HEK293T (cell line): ENCODE measurements around the gene ADAP1.

Source experiments
- CTCF ChIA-PET: fragments of 350-600 bp; formaldehyde crosslinking; extraction: SDS; loops from one replicate; lab custom pipeline; 2021; ENCODE audit warnings: antibody characterized with exemption, inconsistent platforms; lab: Yijun Ruan, JAX
- POLR2A ChIA-PET: fragments of 350-600 bp; formaldehyde crosslinking; extraction: SDS; loops from one replicate; lab custom pipeline; 2020; ENCODE audit warnings: antibody characterized with exemption, inconsistent platforms; lab: Yijun Ruan, JAX
- DNase-seq: peaks from one replicate; pipeline ENCODE4 v3.0.0; 2012; ENCODE audit warnings: mixed read lengths; ENCODE audit errors: extremely low spot score
- ARNT ChIP-seq: fragments of 450-650 bp; IDR thresholded peaks from 2 replicates; pipeline ENCODE4 v1.6.1; 2017; ENCODE audit warnings: mild to moderate bottlenecking
- BHLHE40 ChIP-seq: fragments of 450-650 bp; IDR thresholded peaks from 2 replicates; pipeline ENCODE4 v1.6.1; 2016; ENCODE audit warnings: mild to moderate bottlenecking, moderate library complexity, borderline replicate concordance
- CTBP1 ChIP-seq: fragments of 450-650 bp; IDR thresholded peaks from 2 replicates; pipeline ENCODE4 v1.6.1; 2016; ENCODE audit warnings: borderline replicate concordance
- ELF4 ChIP-seq: fragments of 450-650 bp; IDR thresholded peaks from 2 replicates; pipeline ENCODE4 v1.6.1; 2017; ENCODE audit warnings: antibody characterized with exemption
- FOXA1 ChIP-seq: fragments of 450-650 bp; IDR thresholded peaks from 2 replicates; pipeline ENCODE4 v1.6.1; 2016; ENCODE audit warnings: mild to moderate bottlenecking
- FOXK2 ChIP-seq: fragments of 450-650 bp; IDR thresholded peaks from 2 replicates; pipeline ENCODE4 v1.6.1; 2016; ENCODE audit warnings: mild to moderate bottlenecking
- FOXM1 ChIP-seq: fragments of 450-650 bp; IDR thresholded peaks from 2 replicates; pipeline ENCODE4 v1.6.1; 2017; ENCODE audit warnings: mild to moderate bottlenecking, borderline replicate concordance
- HDGF ChIP-seq: fragments of 450-650 bp; IDR thresholded peaks from 2 replicates; pipeline ENCODE4 v1.6.1; 2017; ENCODE audit warnings: antibody characterized with exemption, borderline replicate concordance
- L3MBTL2 ChIP-seq: fragments of 450-650 bp; conservative IDR thresholded peaks from 2 replicates; pipeline ENCODE4 v1.6.1; 2016; ENCODE audit warnings: mild to moderate bottlenecking
- LEF1 ChIP-seq: fragments of 450-650 bp; IDR thresholded peaks from 2 replicates; pipeline ENCODE4 v1.6.1; 2017; ENCODE audit warnings: mild to moderate bottlenecking, borderline replicate concordance
- NFRKB ChIP-seq: fragments of 450-650 bp; IDR thresholded peaks from 2 replicates; pipeline ENCODE4 v1.6.1; 2016; ENCODE audit warnings: mild to moderate bottlenecking, moderate library complexity
- PKNOX1 ChIP-seq: fragments of 450-650 bp; IDR thresholded peaks from 2 replicates; pipeline ENCODE4 v1.6.1; 2016
- SP1 ChIP-seq: fragments of 450-650 bp; IDR thresholded peaks from 2 replicates; pipeline ENCODE4 v1.6.1; 2017
- SUZ12 ChIP-seq: fragments of 450-650 bp; IDR thresholded peaks from 2 replicates; pipeline ENCODE4 v1.6.1; 2016; ENCODE audit warnings: mild to moderate bottlenecking
- TARDBP ChIP-seq: fragments of 450-650 bp; IDR thresholded peaks from 2 replicates; pipeline ENCODE4 v1.6.1; 2016
- ZNF384 ChIP-seq: fragments of 450-650 bp; IDR thresholded peaks from 2 replicates; pipeline ENCODE4 v1.6.1; 2016

The ADAP1 gene

GRCh38 chr7:884191-885003, 70.1 kb downstream of the ADAP1 start:
- CTCF ChIA-PET = no interaction called here
- TF ChIP-seq HDGF (no peak), BHLHE40 (no peak), FOXA1 (no peak), SP1 (no peak), TARDBP (no peak), SUZ12 (no peak), LEF1 (no peak), ELF4 (no peak), CTBP1 (no peak)
- POLR2A ChIA-PET = no interaction called here
- no peak for DNase-seq

GRCh38 chr7:883055-884021, 71.1 kb downstream of the ADAP1 start:
- ChIA-PET POLR2A (no interaction called here), CTCF (no interaction called here)
- TF ChIP-seq SUZ12 = no peak
- no peak for TF ChIP-seq HDGF
- DNase-seq = no peak

GRCh38 chr7:882336-883035, 72.0 kb downstream of the ADAP1 start:
- no peak for TF ChIP-seq ELF4
- TF ChIP-seq L3MBTL2 = no peak
- TF ChIP-seq FOXM1 = no peak
- no peak for TF ChIP-seq SUZ12
- no peak for TF ChIP-seq FOXK2
- TF ChIP-seq CTBP1 = no peak
- TF ChIP-seq FOXA1 = no peak
- TF ChIP-seq NFRKB = no peak
- TF ChIP-seq ZNF384 = no peak
- TF ChIP-seq HDGF = no peak
- no peak for TF ChIP-seq LEF1
- CTCF ChIA-PET = interaction anchor here (0.6 kb wide), 1 partner anchor 68 kb away, joined by 3 read pairs; no protein-coding TSS in a partner anchor
- POLR2A ChIA-PET = no interaction called here
- DNase-seq = no peak

- TF ChIP-seq FOXK2 (no peak), ARNT (no peak), HDGF (no peak), SP1 (no peak), SUZ12 (no peak), PKNOX1 (no peak), L3MBTL2 (no peak), ELF4 (no peak), FOXM1 (no peak), TARDBP (no peak), BHLHE40 (no peak)
- DNase-seq = no peak
- POLR2A ChIA-PET = no interaction called here
- CTCF ChIA-PET = interaction anchor here (0.6 kb wide), 1 partner anchor 68 kb away, joined by 3 read pairs; no protein-coding TSS in a partner anchor
These were observed 72.8 kb downstream of the ADAP1 start for GRCh38 chr7:881441-882234.

GRCh38 chr7:880450-880849, 74.0 kb downstream of the ADAP1 start:
- POLR2A ChIA-PET = no interaction called here
- no peak for TF ChIP-seq HDGF
- no peak for TF ChIP-seq FOXK2
- no peak for TF ChIP-seq NFRKB
- no peak for TF ChIP-seq FOXM1
- TF ChIP-seq BHLHE40 = no peak
- TF ChIP-seq PKNOX1 = no peak
- no peak for TF ChIP-seq FOXA1
- TF ChIP-seq TARDBP = no peak
- no peak for TF ChIP-seq CTBP1
- TF ChIP-seq ARNT = no peak
- no peak for TF ChIP-seq ZNF384
- no peak for TF ChIP-seq ELF4
- TF ChIP-seq LEF1 = no peak
- no peak for TF ChIP-seq SUZ12
- TF ChIP-seq L3MBTL2 = no peak
- no peak for TF ChIP-seq SP1
- DNase-seq = no peak
- CTCF ChIA-PET = no interaction called here

GRCh38 chr7:879706-880105, 74.8 kb downstream of the ADAP1 start:
- POLR2A ChIA-PET = no interaction called here

More at GRCh38 chr7:879706-880105, 74.8 kb downstream of the ADAP1 start:
- DNase-seq = no peak
- CTCF ChIA-PET = no interaction called here
- TF ChIP-seq SP1 = no peak
- TF ChIP-seq NFRKB = no peak
- no peak for TF ChIP-seq ZNF384
- TF ChIP-seq L3MBTL2 = no peak
- TF ChIP-seq TARDBP = no peak
- no peak for TF ChIP-seq LEF1
- TF ChIP-seq FOXA1 = no peak
- no peak for TF ChIP-seq PKNOX1
- TF ChIP-seq FOXM1 = no peak
- no peak for TF ChIP-seq ARNT
- TF ChIP-seq SUZ12 = no peak
- no peak for TF ChIP-seq HDGF
- no peak for TF ChIP-seq ELF4
- no peak for TF ChIP-seq CTBP1
